GM19372 (cell line): Measurements from ENCODE around the gene STIM2.
"Not testable (repeated sequence)": the region's sequence is repeated elsewhere in the genome, so short reads cannot be mapped to it uniquely, and the experiment has no call there.

ENCODE experiments used
- ATAC-seq: cut with Tn5 transposase; IDR thresholded peaks from one replicate; pipeline ENCODE4 v1.9.1; 2021; ENCODE audit warnings: mild to moderate bottlenecking, low read depth, moderate library complexity; ENCODE audit not compliant: unreplicated experiment

STIM2 gene

DNA sequence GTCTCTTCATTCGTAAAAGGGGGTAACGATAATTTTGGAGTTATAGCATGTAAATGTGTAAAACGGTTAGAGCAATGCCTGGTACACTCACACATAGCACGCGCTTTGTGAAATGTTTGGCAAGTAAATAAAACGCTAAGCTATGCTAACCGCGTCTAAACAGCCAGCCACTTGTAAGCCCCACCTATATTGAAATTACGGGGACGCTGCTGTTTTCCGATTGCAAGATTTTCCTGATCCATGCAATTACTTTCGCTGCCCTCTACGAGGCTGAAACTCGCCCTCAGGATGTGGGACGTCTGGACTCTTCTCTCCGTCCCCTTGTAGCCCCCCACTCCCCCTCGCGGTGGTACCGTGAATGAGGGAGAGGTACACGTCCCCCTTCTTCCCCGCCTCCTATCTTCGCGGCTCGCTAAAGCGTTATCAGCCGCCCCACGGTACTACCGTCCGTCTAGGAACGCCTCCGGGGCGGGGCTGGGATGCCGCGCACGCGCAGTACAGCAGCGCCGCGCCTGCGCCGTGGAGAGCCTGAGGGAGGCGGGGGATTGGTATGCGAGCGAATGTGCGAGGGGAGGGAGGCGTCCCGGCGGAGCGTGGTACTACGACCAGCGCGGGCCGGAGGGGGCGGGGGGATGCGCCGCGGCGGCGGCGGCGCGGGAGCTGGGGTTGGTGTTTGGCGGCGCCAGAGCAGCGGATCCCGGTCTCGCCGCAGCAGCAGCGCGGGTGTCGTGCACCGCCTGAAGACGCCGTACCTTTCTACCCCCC is at the start of gene STIM2:
Gene STIM2, plus strand, starts transcription at position 685 of the 765 bp plus-strand sequence.
- ATAC-seq: peak; percentile 57

DNA sequence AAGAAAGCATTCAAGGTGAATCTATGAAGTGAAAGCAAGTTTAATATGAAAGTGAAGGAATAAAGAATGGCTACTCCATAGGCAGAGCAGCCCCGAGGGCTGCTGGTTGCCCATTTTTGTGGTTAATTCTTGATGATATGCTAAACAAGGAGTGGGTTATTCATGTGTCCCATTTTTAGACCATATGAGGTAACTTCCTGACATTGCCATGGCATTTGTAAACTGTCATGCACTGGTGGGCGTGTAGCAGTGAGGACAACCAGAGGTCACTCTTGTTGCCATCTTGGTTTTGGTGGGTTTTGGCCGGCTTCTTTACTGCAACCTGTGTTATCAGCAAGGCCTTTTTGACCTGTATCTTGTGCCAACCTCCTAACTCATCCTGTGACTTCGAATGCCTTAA is 49.1 kb upstream of the STIM2 start:
- not testable (repeated sequence) for ATAC-seq

DNA sequence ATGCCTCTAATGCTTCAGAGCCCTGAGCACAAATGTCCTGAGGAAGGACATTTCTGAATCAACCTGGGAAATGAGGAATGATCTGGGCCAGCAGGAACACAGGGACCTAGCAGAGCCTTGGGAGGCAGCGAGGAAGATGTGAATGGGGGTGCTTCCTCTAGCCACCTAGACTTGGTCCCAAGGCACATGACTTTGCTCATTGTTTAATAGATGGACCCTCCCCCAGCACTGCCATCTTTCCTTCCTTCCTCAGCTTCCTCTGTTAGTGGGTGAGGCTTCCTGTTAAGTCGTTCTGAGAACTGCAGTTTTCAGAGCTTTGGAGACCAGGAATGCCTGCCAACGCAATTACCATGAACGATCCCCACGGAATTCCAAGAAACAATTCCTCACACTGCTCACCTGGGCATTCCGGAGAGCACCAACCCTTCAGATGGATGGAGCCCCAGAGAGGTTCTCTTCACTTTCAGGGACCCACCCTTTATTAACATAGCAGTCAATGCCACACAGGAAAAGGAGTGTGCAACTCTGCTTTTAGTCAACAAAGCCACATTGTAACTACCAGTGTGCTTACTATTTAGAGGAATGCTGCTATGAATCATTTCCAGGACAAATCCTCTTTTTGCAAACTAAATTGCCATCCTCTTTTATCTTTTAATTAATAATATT is 48.5 kb upstream of the STIM2 start:
- ATAC-seq: no peak

DNA sequence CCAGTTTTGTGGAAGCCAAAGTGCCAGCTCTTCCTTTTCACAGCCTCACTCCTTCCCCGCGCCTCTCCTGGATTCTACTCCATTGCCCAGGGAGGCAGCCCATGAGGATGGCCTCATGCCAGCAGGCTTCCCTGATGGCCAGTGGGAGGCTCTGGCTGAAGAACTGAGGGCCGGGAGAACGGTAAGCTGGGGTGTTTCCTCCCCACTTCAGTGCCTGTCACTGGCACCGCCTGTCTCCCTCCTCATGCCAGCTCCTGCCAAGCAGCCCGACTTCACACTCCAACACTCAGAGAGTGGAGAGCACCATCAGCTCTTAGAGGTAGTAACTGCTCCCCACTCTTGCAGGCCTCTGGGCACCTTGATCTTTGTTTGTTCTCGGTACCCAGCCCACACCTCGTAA is 46.9 kb upstream of the STIM2 start:
- ATAC-seq: no peak

DNA sequence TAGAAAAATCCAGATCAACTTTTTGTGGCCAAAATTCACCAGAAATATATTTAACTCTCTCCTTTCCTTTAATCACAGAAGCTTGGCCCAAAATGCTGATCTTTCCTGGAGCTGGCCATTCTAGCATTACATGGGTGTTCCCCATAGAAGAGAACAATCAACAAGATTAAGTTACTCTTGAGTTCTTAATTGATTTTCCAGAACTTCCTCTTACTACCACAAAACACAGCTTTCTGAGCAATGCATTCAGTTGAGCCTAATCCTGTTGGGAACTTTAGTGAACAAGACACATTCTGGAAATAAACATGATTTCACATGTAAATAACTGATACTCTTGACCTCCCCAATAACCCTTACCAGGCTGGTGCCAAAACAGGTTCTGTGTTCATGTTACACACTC is 45.4 kb upstream of the STIM2 start:
- no peak for ATAC-seq

DNA sequence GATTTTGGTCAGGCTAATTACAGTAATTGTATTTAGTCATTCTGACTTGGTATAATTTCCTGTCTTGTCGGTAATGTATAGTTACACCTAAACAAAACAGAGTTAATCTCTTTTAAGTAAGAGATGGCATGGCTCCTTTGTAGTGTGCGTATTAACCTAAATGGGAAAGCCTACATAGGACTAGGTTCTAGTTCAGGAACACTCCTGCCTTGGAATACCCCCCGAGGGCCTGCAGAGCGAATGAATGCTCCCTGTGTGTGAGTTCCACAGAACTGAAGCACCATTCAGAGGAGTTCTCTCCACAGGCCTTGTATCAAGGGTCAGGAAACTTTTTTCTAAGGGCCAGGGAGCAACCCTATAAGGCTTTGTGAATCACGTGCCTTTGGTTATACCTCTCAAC is 44.9 kb upstream of the STIM2 start:
- no peak for ATAC-seq

DNA sequence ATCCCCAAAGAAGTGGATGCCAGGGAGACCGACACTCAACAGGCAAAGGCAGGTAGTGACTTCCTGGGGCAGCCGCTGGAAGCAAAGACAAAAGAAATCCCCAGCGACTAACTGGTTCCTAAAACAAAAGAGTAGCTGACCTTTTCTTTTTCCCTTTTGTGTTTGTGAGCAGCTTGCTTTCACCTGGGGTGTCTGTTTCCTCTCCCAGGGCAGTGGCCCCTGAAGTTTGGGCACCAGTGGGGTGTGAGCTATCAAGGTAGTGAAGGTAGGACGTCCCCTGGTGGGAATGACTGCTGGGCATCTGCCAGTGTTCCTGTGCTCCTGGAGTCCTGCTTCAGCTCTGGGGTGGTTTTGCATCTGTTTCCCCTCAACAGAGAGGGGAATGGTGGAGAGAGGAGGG is 41.6 kb upstream of the STIM2 start:
- ATAC-seq: no peak

DNA sequence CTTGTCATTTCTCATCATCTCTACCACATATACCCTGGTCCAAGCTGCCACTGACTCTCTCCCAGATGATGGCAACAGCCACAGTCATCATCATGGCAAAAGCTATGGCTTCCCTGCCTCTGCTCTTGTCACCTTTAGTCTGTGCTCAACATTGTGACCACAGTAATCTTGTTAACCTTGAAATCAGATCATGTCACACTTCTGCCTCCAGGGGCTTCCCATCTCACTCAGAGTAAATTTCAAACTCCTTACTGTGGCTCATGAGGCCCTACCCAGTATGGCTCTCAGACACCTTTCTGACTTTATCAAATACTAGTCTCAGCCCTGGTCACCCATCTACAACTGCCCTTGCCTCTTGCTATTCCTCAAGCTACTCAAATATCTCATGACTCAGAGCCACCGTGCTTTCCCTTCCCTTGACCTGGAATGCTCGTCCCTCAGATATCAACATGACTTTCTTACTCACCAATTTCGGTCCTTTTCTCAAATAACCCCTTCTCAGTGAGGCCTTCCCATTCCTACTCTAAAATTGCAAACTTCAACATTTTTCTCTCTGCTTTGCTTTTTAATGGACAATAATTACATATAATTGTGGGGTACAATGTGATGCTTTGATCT is 41.1 kb upstream of the STIM2 start:
- no peak for ATAC-seq

DNA sequence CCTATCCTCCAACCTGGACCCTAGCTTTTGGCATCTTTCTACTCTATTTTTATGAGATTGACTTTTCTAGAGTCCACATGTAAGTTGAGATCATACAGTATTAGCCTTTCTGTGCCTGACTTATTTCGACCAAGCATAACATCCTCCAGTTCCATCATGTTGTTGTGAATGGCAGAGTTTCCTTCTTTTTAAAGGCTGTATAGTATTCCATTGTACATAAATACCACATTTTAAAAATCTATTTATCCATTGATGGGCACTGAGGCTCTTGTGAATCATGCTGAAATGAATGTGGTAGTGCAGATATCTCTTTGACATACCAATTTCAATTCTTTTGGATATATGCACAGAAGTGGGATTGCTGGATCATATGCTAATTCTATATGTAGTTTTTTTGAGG is 40.3 kb upstream of the STIM2 start:
- no peak for ATAC-seq

DNA sequence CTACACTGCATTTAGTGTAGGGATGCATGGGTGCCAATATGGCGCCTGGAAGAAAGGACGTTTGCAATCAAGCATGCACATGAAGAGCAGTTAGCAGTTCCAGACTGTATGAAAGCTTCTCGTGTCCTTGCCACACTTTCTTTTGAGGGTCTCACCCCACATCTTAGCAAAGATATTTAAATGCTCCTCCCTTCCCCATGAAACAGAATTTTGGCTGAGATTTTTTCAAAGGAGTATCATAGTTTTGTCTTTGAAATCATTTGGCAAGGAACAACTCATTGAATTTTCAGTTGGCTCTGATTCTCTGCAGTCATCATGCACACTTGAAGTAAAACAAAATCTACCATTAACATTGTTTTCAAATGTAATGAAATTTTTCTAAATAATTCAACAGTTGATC is 39.6 kb upstream of the STIM2 start:
- no peak for ATAC-seq

DNA sequence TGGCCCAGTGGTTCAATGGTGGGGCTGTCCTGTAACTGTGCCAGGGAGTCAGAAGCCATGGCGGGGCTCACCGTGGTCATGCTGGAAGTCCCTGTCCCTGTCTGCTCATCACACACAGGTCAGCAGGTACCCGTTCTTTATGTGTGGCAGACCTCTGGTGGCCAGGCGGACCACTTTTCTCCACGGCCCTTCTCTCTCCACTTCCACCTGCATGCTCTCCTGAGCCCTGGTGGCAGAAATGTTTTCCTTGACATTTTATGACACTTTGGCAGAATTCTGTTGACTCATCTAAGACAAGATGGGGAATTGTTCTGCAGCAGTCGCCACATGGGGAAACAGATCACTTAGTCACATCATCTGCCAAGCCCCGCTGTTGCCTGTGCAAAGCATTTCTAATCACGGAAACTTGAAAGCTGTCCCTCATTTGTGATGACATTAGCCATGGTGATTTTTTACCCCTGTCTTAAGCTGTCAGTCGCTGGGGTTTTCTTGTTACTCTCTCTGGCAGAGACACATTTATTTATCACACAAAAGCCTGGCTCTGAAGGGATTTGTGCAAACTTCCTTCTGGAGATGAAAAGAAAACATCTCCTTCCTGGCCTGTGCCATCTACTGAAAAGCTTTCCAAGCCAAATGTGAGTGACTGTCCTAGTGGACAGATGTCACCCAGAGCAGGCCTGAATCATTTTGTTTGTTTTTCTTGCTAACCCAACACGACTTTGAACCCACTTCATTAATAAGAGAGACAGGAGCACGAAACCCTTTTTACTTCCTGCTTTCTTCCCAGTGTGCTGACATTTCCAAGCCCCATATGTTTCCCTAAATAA is 38.8 kb upstream of the STIM2 start:
- no peak for ATAC-seq

DNA sequence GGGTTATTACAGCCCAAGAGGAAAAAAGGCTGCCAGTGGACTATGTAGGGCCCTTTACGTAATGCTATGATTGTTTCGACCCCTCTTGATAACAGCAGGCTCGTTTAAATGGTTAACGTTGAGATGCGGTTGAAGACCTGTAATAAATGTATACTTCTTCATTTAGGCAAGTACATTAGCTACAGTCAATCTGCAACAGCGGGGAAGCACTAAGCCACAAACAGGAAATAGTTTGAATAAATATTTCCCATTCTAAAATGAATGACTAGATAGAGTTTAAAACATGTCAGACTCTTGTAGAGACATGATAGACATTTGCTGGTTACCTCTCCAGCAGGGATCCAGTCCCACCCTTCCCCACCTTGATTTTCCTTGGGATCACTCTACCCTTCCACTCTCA is 38.1 kb upstream of the STIM2 start:
- ATAC-seq: no peak

DNA sequence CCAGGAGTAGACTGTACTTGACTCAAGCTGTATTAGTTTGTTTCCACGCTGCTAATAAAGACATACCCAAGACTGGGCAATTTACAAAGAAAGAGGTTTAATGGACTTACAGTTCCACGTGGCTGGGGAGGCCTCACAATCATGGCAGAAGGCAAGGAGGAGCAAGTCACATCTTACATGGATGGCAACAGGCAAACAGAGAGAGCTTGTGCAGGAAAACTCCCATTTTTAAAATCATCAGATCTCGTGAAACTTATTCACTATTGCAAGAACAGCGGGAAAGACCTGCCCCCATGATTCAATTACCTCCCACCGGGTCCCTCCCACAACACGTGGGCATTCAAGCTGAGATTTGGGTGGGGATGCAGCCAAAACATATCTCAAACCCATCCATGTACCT is 37.7 kb upstream of the STIM2 start:
- ATAC-seq: not testable (repeated sequence)

DNA sequence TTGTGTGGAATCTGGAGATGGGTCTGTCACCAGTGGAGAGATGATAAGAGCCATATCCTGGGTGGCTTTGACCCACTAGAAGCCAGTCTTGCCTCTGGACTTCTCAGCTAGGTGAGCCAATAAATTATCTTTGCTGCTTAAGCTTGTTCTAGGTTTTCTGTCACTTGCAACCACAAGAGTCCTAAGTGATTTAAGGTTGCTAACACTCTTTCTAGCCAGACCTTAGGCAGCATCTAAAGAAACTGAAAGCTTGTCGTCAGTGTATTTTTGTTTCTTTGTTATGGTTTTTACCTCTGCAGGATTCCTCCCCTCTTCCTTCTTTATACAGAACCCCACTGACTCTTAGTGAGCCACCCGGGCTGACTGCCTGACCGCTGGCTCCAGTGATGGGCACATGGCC is 37.1 kb upstream of the STIM2 start:
- ATAC-seq: no peak

DNA sequence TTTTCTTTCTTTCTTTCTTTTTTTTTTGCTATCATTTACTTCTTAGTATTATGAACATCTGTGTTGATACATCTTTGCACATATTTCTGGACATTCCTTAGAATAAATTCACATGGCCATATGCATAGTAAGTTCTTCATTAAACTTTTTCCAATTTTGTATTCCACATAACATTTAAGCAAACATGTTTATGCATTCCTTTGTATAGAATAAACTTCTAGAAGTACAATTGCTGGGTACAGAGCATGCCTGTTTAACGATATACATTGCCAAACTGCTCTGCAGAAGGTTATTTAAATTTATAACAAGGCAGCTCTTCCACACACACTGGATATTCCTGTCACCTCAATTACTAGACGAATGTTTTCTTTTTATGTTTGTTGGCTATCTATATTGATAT is 36.0 kb upstream of the STIM2 start:
- no peak for ATAC-seq

DNA sequence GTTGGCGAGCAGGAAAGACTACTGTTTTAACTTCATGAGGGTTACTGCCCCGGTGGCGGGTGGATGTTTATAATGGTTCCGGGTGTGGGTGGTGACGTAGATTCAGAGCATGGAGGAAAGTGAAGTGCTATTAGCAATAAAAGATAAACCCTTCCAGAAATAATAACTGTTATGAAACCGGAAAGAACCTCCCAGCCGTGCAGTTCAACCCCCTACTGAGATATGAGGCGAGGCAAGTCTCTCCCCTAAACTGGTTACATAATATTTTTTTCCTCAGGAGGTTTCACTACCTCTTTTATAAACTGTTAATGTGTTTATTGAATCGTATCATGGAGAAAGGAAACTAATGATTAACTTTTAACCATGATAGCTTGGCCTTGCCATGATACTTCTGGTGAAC is 33.9 kb upstream of the STIM2 start:
- ATAC-seq: peak; percentile 85

DNA sequence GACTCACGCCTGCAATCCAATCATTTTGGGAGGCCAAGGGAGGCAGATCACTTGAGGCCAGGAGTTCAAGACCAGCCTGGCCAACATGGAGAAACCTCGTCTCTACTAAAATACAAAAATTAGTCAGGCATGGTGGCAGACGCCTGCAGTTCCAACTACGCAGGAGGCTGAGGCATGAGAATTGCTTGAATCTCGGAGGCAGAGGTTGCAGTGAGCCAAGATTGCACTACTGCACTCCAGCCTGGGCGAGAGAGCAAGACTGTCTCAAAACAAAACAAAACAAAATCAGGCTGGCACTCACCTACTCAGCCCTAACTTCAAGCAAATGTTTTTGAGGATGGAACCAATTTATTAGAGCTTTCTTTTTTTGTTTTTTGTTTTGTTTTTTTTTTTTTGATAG is 33.3 kb upstream of the STIM2 start:
- not testable (repeated sequence) for ATAC-seq

DNA sequence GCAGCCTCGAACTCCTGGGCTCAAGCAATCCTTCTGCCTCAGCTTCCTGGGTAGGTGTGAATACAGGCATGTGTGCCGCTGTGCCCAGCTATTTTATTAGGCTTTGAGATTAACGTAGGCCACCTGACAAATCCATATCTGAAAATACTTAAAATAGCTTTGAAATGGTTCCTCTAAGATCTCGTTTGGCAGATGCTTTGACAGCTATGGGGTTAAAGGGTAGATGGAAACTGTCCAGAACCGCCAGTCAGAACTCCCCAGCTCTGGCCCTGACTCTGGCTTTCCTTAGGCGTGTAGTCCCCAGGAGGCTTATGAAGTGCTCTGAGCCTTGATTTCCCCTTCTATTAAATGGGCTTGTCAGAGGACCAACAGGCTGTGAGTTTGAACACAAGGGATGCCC is 32.8 kb upstream of the STIM2 start:
- no peak for ATAC-seq

DNA sequence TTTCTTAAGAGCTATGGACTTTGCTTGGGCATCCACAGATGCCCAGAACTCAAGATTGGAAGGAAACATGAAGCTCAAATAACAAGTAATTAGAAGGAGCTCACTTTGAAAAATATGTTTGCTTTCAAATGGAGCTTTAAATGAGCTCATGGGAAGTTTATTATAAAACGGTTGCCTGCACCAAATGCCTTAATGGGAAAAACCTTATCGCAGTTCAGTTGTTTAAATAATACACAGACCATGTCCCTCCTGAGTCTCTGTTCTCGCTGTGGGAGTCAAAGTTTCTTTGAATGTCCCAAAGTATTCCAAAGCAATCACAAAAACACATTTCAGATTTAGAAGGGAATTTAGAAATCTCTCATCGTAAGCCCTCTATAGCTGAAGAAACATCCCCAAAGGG is 31.6 kb upstream of the STIM2 start:
- no peak for ATAC-seq

DNA sequence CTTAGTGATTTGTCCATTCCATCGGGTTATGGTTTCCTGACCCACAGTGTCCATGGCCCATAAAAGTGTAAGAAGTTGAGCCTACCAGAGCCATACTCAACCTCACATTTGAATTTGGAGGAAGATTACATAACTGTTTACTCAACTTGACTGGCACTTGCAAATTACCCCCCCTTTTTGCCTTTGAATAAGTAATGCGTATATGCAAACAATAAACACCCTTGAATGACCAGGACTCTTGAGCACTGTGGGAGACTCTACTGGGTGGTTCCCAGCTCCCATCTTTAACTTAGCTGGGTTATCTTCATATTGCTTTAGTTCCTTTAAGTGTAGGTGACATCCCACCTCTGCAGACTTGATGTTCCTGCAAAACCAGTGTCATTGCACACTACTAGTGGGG is 30.6 kb upstream of the STIM2 start:
- ATAC-seq: no peak

DNA sequence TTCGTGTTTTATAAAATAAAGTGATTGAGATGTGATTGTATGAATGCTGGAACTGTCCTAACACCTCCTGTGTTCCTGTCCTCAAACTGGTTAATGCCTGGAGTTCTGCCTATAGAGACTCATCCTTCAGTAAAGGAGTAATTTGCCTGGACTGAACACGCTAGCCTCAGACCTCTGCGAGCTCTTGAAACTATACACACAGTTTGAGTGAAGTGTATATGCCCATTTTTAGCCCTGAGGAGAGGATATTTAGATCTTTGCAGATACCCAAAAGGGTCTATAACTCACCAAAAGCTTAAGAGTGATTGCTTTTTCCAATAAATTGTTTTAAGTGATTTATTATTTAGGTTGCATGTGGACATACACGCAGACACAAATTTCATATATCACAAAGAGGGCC is 29.9 kb upstream of the STIM2 start:
- no peak for ATAC-seq
